ENCODE data around the gene CHST14.

CHST14 gene

GRCh38 chr15:40479024-40479423 is 8.2 kb downstream of the CHST14 start:
- H2AFZ ChIP-seq (ENCODE audit: low read length) = no peak overlapping the region
- no peak overlapping the region for H3K27ac ChIP-seq (ENCODE audit: low read depth, low read length, poor library complexity, severe bottlenecking)
- no peaks in the 10 kb centered on the region for H3K9me3 ChIP-seq (ENCODE audit: low read length)
- H3K79me2 ChIP-seq (ENCODE audit: insufficient read depth, low read length) = no peaks in the 10 kb centered on the region
- H4K20me1 ChIP-seq (ENCODE audit: insufficient read depth, low read length) = no peaks in the 10 kb centered on the region
- no peaks in the 10 kb centered on the region for H3K9me2 ChIP-seq (ENCODE audit: low read depth, low read length)
- no peak overlapping the region for H3K9ac ChIP-seq (ENCODE audit: low read length)
- no peak overlapping the region for H3K4me3 ChIP-seq (ENCODE audit: low read depth, low read length, poor library complexity, severe bottlenecking)
- no peak overlapping the region for H3K4me2 ChIP-seq (ENCODE audit: low read length)
- no peaks in the 10 kb centered on the region for H3K4me1 ChIP-seq (ENCODE audit: insufficient read depth, low read length, severe bottlenecking)
- H3K27me3 ChIP-seq (ENCODE audit: insufficient read depth, low read length) = no peaks in the 10 kb centered on the region; the same call in 1 of the 2 replicates
- no peaks in the 10 kb centered on the region for H3K36me3 ChIP-seq (ENCODE audit: insufficient read depth, low read length)
- TF ChIP-seq EZH2 (IDR thresholded peaks at IDR 0.05; ENCODE audit: borderline replicate concordance, low read length) = no peak
- TF ChIP-seq, protein P1, sequence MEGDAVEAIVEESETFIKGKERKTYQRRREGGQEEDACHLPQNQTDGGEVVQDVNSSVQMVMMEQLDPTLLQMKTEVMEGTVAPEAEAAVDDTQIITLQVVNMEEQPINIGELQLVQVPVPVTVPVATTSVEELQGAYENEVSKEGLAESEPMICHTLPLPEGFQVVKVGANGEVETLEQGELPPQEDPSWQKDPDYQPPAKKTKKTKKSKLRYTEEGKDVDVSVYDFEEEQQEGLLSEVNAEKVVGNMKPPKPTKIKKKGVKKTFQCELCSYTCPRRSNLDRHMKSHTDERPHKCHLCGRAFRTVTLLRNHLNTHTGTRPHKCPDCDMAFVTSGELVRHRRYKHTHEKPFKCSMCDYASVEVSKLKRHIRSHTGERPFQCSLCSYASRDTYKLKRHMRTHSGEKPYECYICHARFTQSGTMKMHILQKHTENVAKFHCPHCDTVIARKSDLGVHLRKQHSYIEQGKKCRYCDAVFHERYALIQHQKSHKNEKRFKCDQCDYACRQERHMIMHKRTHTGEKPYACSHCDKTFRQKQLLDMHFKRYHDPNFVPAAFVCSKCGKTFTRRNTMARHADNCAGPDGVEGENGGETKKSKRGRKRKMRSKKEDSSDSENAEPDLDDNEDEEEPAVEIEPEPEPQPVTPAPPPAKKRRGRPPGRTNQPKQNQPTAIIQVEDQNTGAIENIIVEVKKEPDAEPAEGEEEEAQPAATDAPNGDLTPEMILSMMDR (IDR thresholded peaks at IDR 0.05; ENCODE audit: low read length) = no peak
- no peaks in the 10 kb centered on the region for H3F3A ChIP-seq (ENCODE audit: insufficient read depth, low read length)

GRCh38 chr15:40481341-40482074 is 10.7 kb downstream of the CHST14 start:
- H3K9me2 ChIP-seq (ENCODE audit: low read depth, low read length) = no peaks in the 10 kb centered on the region
- no peaks in the 10 kb centered on the region for H3F3A ChIP-seq (ENCODE audit: insufficient read depth, low read length)
- H3K36me3 ChIP-seq (ENCODE audit: insufficient read depth, low read length) = no peaks in the 10 kb centered on the region
- no peak for TF ChIP-seq EZH2 (IDR thresholded peaks at IDR 0.05; ENCODE audit: borderline replicate concordance, low read length)
- TF ChIP-seq, protein P1 (IDR thresholded peaks at IDR 0.05; ENCODE audit: low read length) = no peak
- no peak overlapping the region for H3K27ac ChIP-seq (ENCODE audit: low read depth, low read length, poor library complexity, severe bottlenecking)
- no peaks in the 10 kb centered on the region for H3K9me3 ChIP-seq (ENCODE audit: low read length)
- no peaks in the 10 kb centered on the region for H3K4me1 ChIP-seq (ENCODE audit: insufficient read depth, low read length, severe bottlenecking)
- no peaks in the 10 kb centered on the region for H3K79me2 ChIP-seq (ENCODE audit: insufficient read depth, low read length)
- no peaks in the 10 kb centered on the region for H4K20me1 ChIP-seq (ENCODE audit: insufficient read depth, low read length)
- H2AFZ ChIP-seq (ENCODE audit: low read length) = no peak overlapping the region
- H3K4me3 ChIP-seq (ENCODE audit: low read depth, low read length, poor library complexity, severe bottlenecking) = no peak overlapping the region
- H3K4me2 ChIP-seq (ENCODE audit: low read length) = no peak overlapping the region
- H3K9ac ChIP-seq (ENCODE audit: low read length) = no peak overlapping the region
- H3K27me3 ChIP-seq (ENCODE audit: insufficient read depth, low read length) = no peaks in the 10 kb centered on the region; the same call in 1 of the 2 replicates

DNA sequence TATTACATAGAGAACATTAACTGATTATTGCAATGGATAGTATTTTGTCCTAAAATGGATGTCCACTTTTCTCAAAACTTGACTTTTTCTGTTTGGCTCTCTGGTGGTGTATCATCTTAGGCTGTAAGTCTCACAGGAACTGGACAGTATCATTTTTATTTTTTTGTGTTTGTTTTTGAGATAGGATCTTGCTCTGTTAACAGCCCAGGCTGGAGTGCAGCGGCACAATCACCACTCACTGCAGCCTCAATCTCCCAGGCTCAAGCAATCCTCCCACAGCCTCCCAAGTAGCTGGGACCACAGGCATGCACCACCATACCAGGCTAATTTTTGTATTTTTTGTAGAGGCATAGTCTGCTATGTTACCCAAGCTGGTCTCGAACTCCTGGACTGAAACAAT is 13.1 kb downstream of the CHST14 start:
- TF ChIP-seq, protein P1 (IDR thresholded peaks at IDR 0.05; ENCODE audit: low read length) = no peak
- no peak for TF ChIP-seq EZH2 (IDR thresholded peaks at IDR 0.05; ENCODE audit: borderline replicate concordance, low read length)
- H3K36me3 ChIP-seq (ENCODE audit: insufficient read depth, low read length) = no peaks in the 10 kb centered on the region
- no peaks in the 10 kb centered on the region for H3K4me1 ChIP-seq (ENCODE audit: insufficient read depth, low read length, severe bottlenecking)
- H3F3A ChIP-seq (ENCODE audit: insufficient read depth, low read length) = no peaks in the 10 kb centered on the region
- no peak overlapping the region for H3K4me2 ChIP-seq (ENCODE audit: low read length)
- no peak overlapping the region for H2AFZ ChIP-seq (ENCODE audit: low read length)
- no peak overlapping the region for H3K4me3 ChIP-seq (ENCODE audit: low read depth, low read length, poor library complexity, severe bottlenecking)
- H4K20me1 ChIP-seq (ENCODE audit: insufficient read depth, low read length) = no peaks in the 10 kb centered on the region
- no peaks in the 10 kb centered on the region for H3K9me3 ChIP-seq (ENCODE audit: low read length)
- no peaks in the 10 kb centered on the region for H3K27me3 ChIP-seq (ENCODE audit: insufficient read depth, low read length)
- no peak overlapping the region for H3K9ac ChIP-seq (ENCODE audit: low read length)
- H3K79me2 ChIP-seq (ENCODE audit: insufficient read depth, low read length) = no peaks in the 10 kb centered on the region
- H3K27ac ChIP-seq (ENCODE audit: low read depth, low read length, poor library complexity, severe bottlenecking) = no peak overlapping the region
- H3K9me2 ChIP-seq (ENCODE audit: low read depth, low read length) = no peaks in the 10 kb centered on the region
